ENCODE results near the gene TERT.

TERT gene

GRCh38 chr5:1304033-1304432, 9.2 kb upstream of the TERT start:
- TF ChIP-seq SNAI2 (CRISPR knock-in tag; IDR thresholded peaks at IDR 0.05) = no peak
- TF ChIP-seq ZNF565 (CRISPR knock-in tag; conservative IDR thresholded peaks at IDR 0.05; ENCODE audit: low read depth) = no peak
- no peak for TF ChIP-seq POU6F1 (CRISPR knock-in tag; IDR thresholded peaks at IDR 0.05; ENCODE audit: borderline replicate concordance, low read depth)
- TF ChIP-seq OSR1 (CRISPR knock-in tag; IDR thresholded peaks at IDR 0.05) = no peak
- ATAC-seq = no peak

- ATAC-seq = no peak
- TF ChIP-seq RARB (CRISPR knock-in tag; IDR thresholded peaks at IDR 0.05) (no peak), GLIS3 (CRISPR knock-in tag; IDR thresholded peaks at IDR 0.05) (no peak), TCF4 (CRISPR knock-in tag; IDR thresholded peaks at IDR 0.05; ENCODE audit: borderline replicate concordance) (no peak), PPARA (CRISPR knock-in tag; IDR thresholded peaks at IDR 0.05; ENCODE audit: borderline replicate concordance) (no peak), CREB5 (CRISPR knock-in tag; IDR thresholded peaks at IDR 0.05; ENCODE audit: low read depth) (no peak), TSHZ2 (CRISPR knock-in tag; IDR thresholded peaks at IDR 0.05) (no peak), ZFP3 (CRISPR knock-in tag; IDR thresholded peaks at IDR 0.05) (no peak), ARNTL (CRISPR knock-in tag; IDR thresholded peaks at IDR 0.05; ENCODE audit: borderline replicate concordance, low read depth) (no peak), OSR1 (CRISPR knock-in tag; IDR thresholded peaks at IDR 0.05) (no peak), ZNF565 (CRISPR knock-in tag; conservative IDR thresholded peaks at IDR 0.05; ENCODE audit: low read depth) (no peak), PATZ1 (CRISPR knock-in tag; IDR thresholded peaks at IDR 0.05; ENCODE audit: borderline replicate concordance) (no peak), BACH2 (CRISPR knock-in tag; IDR thresholded peaks at IDR 0.05; ENCODE audit: borderline replicate concordance) (no peak), POU6F1 (CRISPR knock-in tag; IDR thresholded peaks at IDR 0.05; ENCODE audit: borderline replicate concordance, low read depth) (no peak), TOX (CRISPR knock-in tag; IDR thresholded peaks at IDR 0.05; ENCODE audit: borderline replicate concordance) (no peak), SNAI2 (CRISPR knock-in tag; IDR thresholded peaks at IDR 0.05) (no peak), CSDC2 (CRISPR knock-in tag; IDR thresholded peaks at IDR 0.05) (no peak), CSRNP3 (CRISPR knock-in tag; IDR thresholded peaks at IDR 0.05) (no peak), ZNF8 (CRISPR knock-in tag; IDR thresholded peaks at IDR 0.05) (no peak), ZFP30 (CRISPR knock-in tag; IDR thresholded peaks at IDR 0.05) (no peak), ISL1 (CRISPR knock-in tag; IDR thresholded peaks at IDR 0.05) (no peak)
Observed at GRCh38 chr5:1302258-1302657, 7.4 kb upstream of the TERT start.

Data from SK-N-SH treated with all-trans-retinoic acid at 6 μM for 48 hours (cell line).